Measurements from ENCODE around the gene RPS15. TPM values are rescaled to one million over a fixed set of nuclear protein-coding genes. Genes with fewer than 3 reads are reported as not detected.

Gene RPS15
- total and polyA plus RNA-seq, 2 of the 13 experiments (the other 11 are each of a cell fraction or from before 2014, with no cell fraction given) = 695 to 1,411 TPM

DNA sequence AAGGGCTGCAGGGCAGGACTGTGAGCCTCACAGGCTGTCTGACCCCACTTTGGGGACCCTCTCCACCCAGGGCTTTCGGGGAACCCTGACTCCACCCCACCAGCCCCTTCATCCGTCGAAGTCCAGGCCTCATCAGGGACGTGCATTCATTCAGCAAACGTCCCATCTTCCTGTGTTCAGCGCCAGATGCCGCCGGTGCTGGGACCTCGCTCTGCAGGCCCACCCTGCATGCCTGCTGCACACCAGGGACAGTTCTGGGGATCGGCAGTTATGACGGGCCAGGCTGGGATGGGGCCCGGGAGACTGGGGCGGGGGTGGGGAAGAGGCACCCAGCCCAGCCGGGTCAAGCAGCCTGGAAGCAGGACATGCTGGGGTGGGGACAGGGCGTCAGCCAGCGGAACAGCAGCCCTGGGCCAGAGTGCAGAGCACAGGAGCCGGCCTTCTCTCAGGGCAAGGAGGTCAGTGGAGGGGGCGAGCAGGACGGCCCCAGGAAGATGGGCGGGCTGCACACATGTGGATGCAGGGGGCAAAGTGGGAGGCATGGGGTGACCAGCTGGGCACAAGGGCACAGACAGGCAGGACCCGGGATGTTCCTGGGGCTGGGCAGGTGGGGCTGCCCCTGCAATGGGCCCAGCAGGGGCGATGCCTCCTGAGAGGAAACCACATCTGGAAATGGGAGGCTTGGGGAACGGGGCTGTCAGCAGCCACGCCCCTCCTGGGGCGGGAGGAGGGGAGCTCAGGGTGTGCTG, 42.0 kb upstream of the RPS15 start (continued):
- TF ChIP-seq NONO (IDR thresholded peaks at IDR 0.05) = no peak
- peak; percentile 13; the same call in 1 of the 2 replicates for TF ChIP-seq NONO (CRISPR knock-in tag; conservative IDR thresholded peaks at IDR 0.05)
- peak; percentile 81 for TF ChIP-seq RBM22 (optimal IDR thresholded peaks at IDR 0.05; ENCODE audit: low read length)
- TF ChIP-seq ZNF562 (CRISPR knock-in tag; IDR thresholded peaks at IDR 0.05; ENCODE audit: borderline replicate concordance) = no peak
- peak; percentile 19; the same call in 1 of the 2 replicates for TF ChIP-seq ZNF281 (CRISPR knock-in tag; IDR thresholded peaks at IDR 0.05; ENCODE audit: borderline replicate concordance)
- TF ChIP-seq ZNF20 (CRISPR knock-in tag; IDR thresholded peaks at IDR 0.05) = no peak
- peak; percentile 33 for TF ChIP-seq HNRNPK (IDR thresholded peaks at IDR 0.05; ENCODE audit: low read depth, low read length, poor library complexity, severe bottlenecking)
- no peak for TF ChIP-seq ZNF432 (CRISPR knock-in tag; IDR thresholded peaks at IDR 0.05; ENCODE audit: borderline replicate concordance)
- TF ChIP-seq MYC (CRISPR knock-in tag; IDR thresholded peaks at IDR 0.05; ENCODE audit: borderline replicate concordance) = no peak
- TF ChIP-seq, protein P1, sequence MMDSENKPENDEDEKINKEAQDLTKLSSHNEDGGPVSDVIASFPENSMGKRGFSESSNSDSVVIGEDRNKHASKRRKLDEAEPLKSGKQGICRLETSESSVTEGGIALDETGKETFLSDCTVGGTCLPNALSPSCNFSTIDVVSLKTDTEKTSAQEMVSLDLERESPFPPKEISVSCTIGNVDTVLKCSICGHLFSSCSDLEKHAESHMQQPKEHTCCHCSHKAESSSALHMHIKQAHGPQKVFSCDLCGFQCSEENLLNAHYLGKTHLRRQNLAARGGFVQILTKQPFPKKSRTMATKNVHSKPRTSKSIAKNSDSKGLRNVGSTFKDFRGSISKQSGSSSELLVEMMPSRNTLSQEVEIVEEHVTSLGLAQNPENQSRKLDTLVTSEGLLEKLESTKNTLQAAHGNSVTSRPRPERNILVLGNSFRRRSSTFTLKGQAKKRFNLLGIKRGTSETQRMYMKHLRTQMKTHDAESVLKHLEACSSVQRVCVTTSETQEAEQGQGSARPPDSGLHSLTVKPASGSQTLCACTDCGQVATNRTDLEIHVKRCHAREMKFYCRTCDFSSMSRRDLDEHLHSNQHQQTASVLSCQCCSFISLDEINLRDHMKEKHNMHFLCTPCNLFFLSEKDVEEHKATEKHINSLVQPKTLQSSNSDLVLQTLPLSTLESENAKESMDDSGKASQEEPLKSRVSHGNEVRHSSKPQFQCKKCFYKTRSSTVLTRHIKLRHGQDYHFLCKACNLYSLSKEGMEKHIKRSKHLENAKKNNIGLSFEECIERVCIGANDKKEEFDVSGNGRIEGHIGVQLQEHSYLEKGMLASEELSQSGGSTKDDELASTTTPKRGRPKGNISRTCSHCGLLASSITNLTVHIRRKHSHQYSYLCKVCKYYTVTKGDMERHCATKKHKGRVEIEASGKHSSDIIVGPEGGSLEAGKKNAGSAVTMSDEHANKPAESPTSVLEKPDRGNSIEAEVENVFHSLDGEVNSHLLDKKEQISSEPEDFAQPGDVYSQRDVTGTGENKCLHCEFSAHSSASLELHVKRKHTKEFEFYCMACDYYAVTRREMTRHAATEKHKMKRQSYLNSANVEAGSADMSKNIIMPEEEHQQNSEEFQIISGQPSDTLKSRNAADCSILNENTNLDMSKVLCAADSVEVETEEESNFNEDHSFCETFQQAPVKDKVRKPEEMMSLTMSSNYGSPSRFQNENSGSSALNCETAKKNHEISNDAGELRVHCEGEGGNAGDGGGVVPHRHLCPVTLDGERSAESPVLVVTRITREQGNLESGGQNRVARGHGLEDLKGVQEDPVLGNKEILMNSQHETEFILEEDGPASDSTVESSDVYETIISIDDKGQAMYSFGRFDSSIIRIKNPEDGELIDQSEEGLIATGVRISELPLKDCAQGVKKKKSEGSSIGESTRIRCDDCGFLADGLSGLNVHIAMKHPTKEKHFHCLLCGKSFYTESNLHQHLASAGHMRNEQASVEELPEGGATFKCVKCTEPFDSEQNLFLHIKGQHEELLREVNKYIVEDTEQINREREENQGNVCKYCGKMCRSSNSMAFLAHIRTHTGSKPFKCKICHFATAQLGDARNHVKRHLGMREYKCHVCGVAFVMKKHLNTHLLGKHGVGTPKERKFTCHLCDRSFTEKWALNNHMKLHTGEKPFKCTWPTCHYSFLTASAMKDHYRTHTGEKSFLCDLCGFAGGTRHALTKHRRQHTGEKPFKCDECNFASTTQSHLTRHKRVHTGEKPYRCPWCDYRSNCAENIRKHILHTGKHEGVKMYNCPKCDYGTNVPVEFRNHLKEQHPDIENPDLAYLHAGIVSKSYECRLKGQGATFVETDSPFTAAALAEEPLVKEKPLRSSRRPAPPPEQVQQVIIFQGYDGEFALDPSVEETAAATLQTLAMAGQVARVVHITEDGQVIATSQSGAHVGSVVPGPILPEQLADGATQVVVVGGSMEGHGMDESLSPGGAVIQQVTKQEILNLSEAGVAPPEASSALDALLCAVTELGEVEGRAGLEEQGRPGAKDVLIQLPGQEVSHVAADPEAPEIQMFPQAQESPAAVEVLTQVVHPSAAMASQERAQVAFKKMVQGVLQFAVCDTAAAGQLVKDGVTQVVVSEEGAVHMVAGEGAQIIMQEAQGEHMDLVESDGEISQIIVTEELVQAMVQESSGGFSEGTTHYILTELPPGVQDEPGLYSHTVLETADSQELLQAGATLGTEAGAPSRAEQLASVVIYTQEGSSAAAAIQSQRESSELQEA (CRISPR knock-in tag; IDR thresholded peaks at IDR 0.05; ENCODE audit: not compliant biosample characterization) = no peak
- no peak for TF ChIP-seq ZSCAN25 (CRISPR knock-in tag; IDR thresholded peaks at IDR 0.05)
- peak; percentile 43; the same call in 1 of the 2 replicates for TF ChIP-seq ZNF724P (CRISPR knock-in tag; IDR thresholded peaks at IDR 0.05; ENCODE audit: borderline replicate concordance)
- TF ChIP-seq ZBTB21 (CRISPR knock-in tag; IDR thresholded peaks at IDR 0.05) = no peak
- TF ChIP-seq ZNF558 (CRISPR knock-in tag; IDR thresholded peaks at IDR 0.05; ENCODE audit: borderline replicate concordance) = 0 out of 2 replicates have a peak, but pooled peaks have one; percentile 5
- TF ChIP-seq CENPT (CRISPR knock-in tag; IDR thresholded peaks at IDR 0.05; ENCODE audit: low read depth) = peak; percentile 74
- no peak for TF ChIP-seq KDM3A (CRISPR knock-in tag; IDR thresholded peaks at IDR 0.05; ENCODE audit: low read depth)
- TF ChIP-seq DNMT1 (CRISPR knock-in tag; IDR thresholded peaks at IDR 0.05) = 0 out of 2 replicates have a peak, but pooled peaks have one; percentile 23
